GM12878 (cell line): ENCODE data around the gene KIAA0408. TPM values are rescaled to one million over a fixed set of nuclear protein-coding genes. Genes with fewer than 3 reads are reported as not detected.

Source experiments
- ATF2 ChIP-seq: IDR thresholded peaks from 2 replicates; pipeline ENCODE4 v1.6.1; 2012; ENCODE audit warnings: low read length, inconsistent platforms
- CBX5 ChIP-seq: sonication (generic); IDR thresholded peaks from 2 replicates; pipeline ENCODE4 v1.6.1; 2016; ENCODE audit warnings: low read depth, moderate library complexity, mild to moderate bottlenecking, inconsistent platforms
- CEBPB ChIP-seq, 2 experiments: fragments of 150-350 bp in 1 of 2; IDR thresholded peaks; 2 replicates each; pipeline ENCODE4 v1.6.1; 2012 to 2014; ENCODE audit warnings: low read depth in 2 of 2, low read length in 2 of 2, borderline replicate concordance in 1 of 2, inconsistent platforms in 1 of 2
- CEBPZ ChIP-seq: fragments of 150-350 bp; IDR thresholded peaks from 2 replicates; pipeline ENCODE4 v1.6.1; 2016; ENCODE audit warnings: low read depth, low read length
- CTCF ChIP-seq, 3 experiments: IDR thresholded peaks in 2 of 3; conservative IDR thresholded peaks in 1 of 3; 2 replicates each; pipeline ENCODE4 v1.5.1; 2011; ENCODE audit warnings: low read depth in 3 of 3, low read length in 3 of 3, mild to moderate bottlenecking in 3 of 3, control low read depth in 2 of 3, moderate library complexity in 2 of 3, inconsistent platforms in 1 of 3, mixed read lengths in 1 of 3; ENCODE audit not compliant: control insufficient read depth in 2 of 3, insufficient read depth in 1 of 3; ENCODE audit errors: extremely low read depth in 1 of 3
- EP300 ChIP-seq, 2 experiments: fragments of 150-350 bp in 1 of 2; IDR thresholded peaks; 2 replicates each; pipeline ENCODE4 v1.6.1; 2011 to 2012; ENCODE audit warnings: low read depth in 2 of 2, low read length in 2 of 2, borderline replicate concordance in 1 of 2, improper control_type of control experiment in 1 of 2, inconsistent platforms in 1 of 2; ENCODE audit not compliant: control insufficient read depth in 1 of 2
- EZH2 ChIP-seq: IDR thresholded peaks from 2 replicates; pipeline ENCODE4 v1.6.1; 2012; ENCODE audit warnings: low read depth, mild to moderate bottlenecking, control low read depth, inconsistent platforms, low read length, borderline replicate concordance; ENCODE audit not compliant: control insufficient read depth
- IRF3 ChIP-seq: fragments of 450-650 bp; IDR thresholded peaks from 2 replicates; pipeline ENCODE4 v1.6.1; 2014; ENCODE audit warnings: mild to moderate bottlenecking
- IRF4 ChIP-seq: IDR thresholded peaks from 2 replicates; pipeline ENCODE4 v1.6.1; 2011; ENCODE audit warnings: low read depth, low read length
- LARP7 ChIP-seq: fragments of 450-650 bp; IDR thresholded peaks from 2 replicates; pipeline ENCODE4 v1.6.1; 2017; ENCODE audit warnings: mild to moderate bottlenecking
- MEF2B ChIP-seq: fragments of 450-650 bp; IDR thresholded peaks from 2 replicates; pipeline ENCODE4 v1.6.1; 2018; ENCODE audit warnings: mild to moderate bottlenecking, moderate library complexity; ENCODE audit not compliant: partially characterized antibody, poor library complexity, severe bottlenecking
- MXI1 ChIP-seq: fragments of 150-350 bp; IDR thresholded peaks from 2 replicates; pipeline ENCODE4 v1.6.1; 2011; ENCODE audit warnings: low read depth, mild to moderate bottlenecking, inconsistent platforms, low read length, improper control_type of control experiment
- NBN ChIP-seq: fragments of 450-650 bp; IDR thresholded peaks from 2 replicates; pipeline ENCODE4 v1.6.1; 2016
- PAX5 ChIP-seq: IDR thresholded peaks from 2 replicates; pipeline ENCODE4 v1.6.1; 2011; ENCODE audit warnings: low read depth, low read length, borderline replicate concordance
- POLR2AphosphoS2 ChIP-seq: IDR thresholded peaks from 2 replicates; pipeline ENCODE4 v1.6.1; 2011; ENCODE audit warnings: low read depth, mild to moderate bottlenecking, low read length, improper control_type of control experiment, moderate library complexity
- RBBP5 ChIP-seq: fragments of 200-600 bp; sonication (generic); conservative IDR thresholded peaks from 2 replicates; pipeline ENCODE4 v1.6.1; 2016
- STAT1 ChIP-seq: fragments of 450-650 bp; conservative IDR thresholded peaks from 2 replicates; pipeline ENCODE4 v1.6.1; 2014; ENCODE audit warnings: antibody characterized with exemption, mild to moderate bottlenecking
- STAT3 ChIP-seq: IDR thresholded peaks from 2 replicates; pipeline ENCODE4 v1.6.1; 2011; ENCODE audit warnings: low read depth, low read length, improper control_type of control experiment
- WRNIP1 ChIP-seq: IDR thresholded peaks from 2 replicates; pipeline ENCODE4 v1.6.1; 2011; ENCODE audit warnings: low read depth, low read length, improper control_type of control experiment, borderline replicate concordance
- ZBED1 ChIP-seq: IDR thresholded peaks from 2 replicates; pipeline ENCODE4 v1.6.1; 2016; ENCODE audit warnings: borderline replicate concordance
- ZNF217 ChIP-seq: fragments of 450-650 bp; IDR thresholded peaks from 2 replicates; pipeline ENCODE4 v1.6.1; 2017; ENCODE audit warnings: antibody characterized with exemption, mild to moderate bottlenecking
- ZNF24 ChIP-seq: fragments of 450-650 bp; IDR thresholded peaks from 2 replicates; pipeline ENCODE4 v1.6.1; 2017; ENCODE audit warnings: antibody characterized with exemption, mild to moderate bottlenecking
- ZNF384 ChIP-seq: IDR thresholded peaks from 2 replicates; pipeline ENCODE4 v1.6.1; 2012; ENCODE audit warnings: low read depth, mild to moderate bottlenecking, low read length, improper control_type of control experiment, borderline replicate concordance
- ZSCAN29 ChIP-seq: fragments of 450-650 bp; IDR thresholded peaks from 2 replicates; pipeline ENCODE4 v1.6.1; 2017; ENCODE audit warnings: mild to moderate bottlenecking, moderate library complexity
- ZZZ3 ChIP-seq: IDR thresholded peaks from 2 replicates; pipeline ENCODE4 v1.6.1; 2011; ENCODE audit warnings: low read depth; ENCODE audit not compliant: control insufficient read depth, insufficient read length
- polyA plus RNA-seq, 11 experiments: library from polyadenylated mRNA; depleted of rRNA in 4 of 11; unstranded in 6 of 11; stranded (reverse) in 5 of 11; fragments of >200 nt; fragmentation: Nextera tagmentation in 4 of 11; fragmentation: Illumina TruSeq in 1 of 11; extraction: Ambion mirVana in 4 of 11; extraction: Trizol in 1 of 11; gene quantifications; 1 replicate in 1 of 11; 2 replicates in 10 of 11; pipeline versions ENCODE4 v1.2.1 to v1.2.3, GENCODE V29; 2011 to 2016; ENCODE audit warnings: inconsistent platforms in 2 of 11, missing spikeins in 2 of 11, low read depth in 1 of 11
- total RNA-seq, 4 experiments: library from RNA; depleted of rRNA in 3 of 4; stranded (reverse); fragments of >200 nt in 3 of 4; fragmentation: Illumina TruSeq in 1 of 4; extraction: Trizol in 1 of 4; gene quantifications; 2 replicates each; pipeline versions ENCODE4 v1.2.1 to v1.2.3, GENCODE V29; 2013 to 2021

KIAA0408 gene
- total and polyA plus RNA-seq, 10 of the 15 experiments (the other 5 are each of a cell fraction or from before 2014, with no cell fraction given), result 0.03 to 0.30 (median 0.06) TPM; not detected in 4

- TF ChIP-seq WRNIP1 (0 out of 2 replicates have a peak, but pooled peaks have one; percentile 88), STAT1 (no peak), ATF2 (0 out of 2 replicates have a peak, but pooled peaks have one; percentile 33), STAT3 (0 out of 2 replicates have a peak, but pooled peaks have one; percentile 34), ZZZ3 (no peak), NBN (peak; percentile 49; the same call in 1 of the 2 replicates), POLR2AphosphoS2 (no peak), ZNF384 (no peak), RBBP5 (no peak), ZSCAN29 (no peak), CBX5 (peak; percentile 53; the same call in 1 of the 2 replicates), CEBPZ (no peak), ZBED1 (no peak), EP300 (IDR thresholded peaks at IDR 0.05; ENCODE audit: borderline replicate concordance in 1 of 2, control insufficient read depth in 1 of 2, low read depth in 2 of 2, low read length in 2 of 2) (peak in 1 of 2 experiments; percentile 20; a peak in 1 of 4 replicates), LARP7 (no peak), MXI1 (peak; percentile 11; the same call in 1 of the 2 replicates), PAX5 (no peak), IRF4 (no peak), ZNF217 (no peak), IRF3 (no peak), EZH2 (no peak), CEBPB (IDR thresholded peaks at IDR 0.05; ENCODE audit: borderline replicate concordance in 1 of 2, low read depth in 2 of 2, low read length in 2 of 2) (no peak), CTCF (IDR thresholded peaks at IDR 0.05 in 2 of 3, conservative IDR thresholded peaks at IDR 0.05 in 1 of 3; ENCODE audit: control insufficient read depth in 2 of 3, extremely low read depth in 1 of 3, insufficient read depth in 1 of 3, low read depth in 3 of 3, low read length in 3 of 3) (peak; percentile 55 to 84 (median 69)), MEF2B (no peak), ZNF24 (peak; percentile 64)
Measured at GRCh38 chr6:127420556-127420955, 38.6 kb downstream of the KIAA0408 start (continued).
